ENCODE results near the gene TAMALIN.

GRCh38 chr12:52035190-52035589, 28.4 kb downstream of the TAMALIN start:
- TF ChIP-seq POLR2AphosphoS5 (IDR thresholded peaks at IDR 0.05) (no peak), CTCF (IDR thresholded peaks at IDR 0.05) (no peak)

Data from prostate gland (tissue), 2 donors.